H1 (cell line): ENCODE data around the gene KLHDC7A. TPM values are rescaled to one million over a fixed set of nuclear protein-coding genes. Genes with fewer than 3 reads are reported as not detected.

Experiments
- BACH1 ChIP-seq: IDR thresholded peaks from 2 replicates; pipeline ENCODE4 v1.6.1; 2012; ENCODE audit warnings: low read length, improper control_type of control experiment
- CBX8 ChIP-seq: fragments of 300-800, 300-1000 bp; sonication (generic); IDR thresholded peaks from 2 replicates; pipeline ENCODE4 v1.7.1; 2016; ENCODE audit warnings: low read depth, low read length, borderline replicate concordance
- CEBPB ChIP-seq: IDR thresholded peaks from 2 replicates; pipeline ENCODE4 v1.6.1; 2012; ENCODE audit warnings: low read depth, low read length
- CHD1 ChIP-seq: IDR thresholded peaks from 2 replicates; pipeline ENCODE4 v1.6.1; 2012; ENCODE audit warnings: low read depth, low read length, improper control_type of control experiment
- CREB1 ChIP-seq: IDR thresholded peaks from 2 replicates; pipeline ENCODE4 v1.6.1; 2012; ENCODE audit warnings: inconsistent platforms
- POU5F1 ChIP-seq: IDR thresholded peaks from 2 replicates; pipeline ENCODE4 v1.6.1; 2011; ENCODE audit warnings: low read depth, mild to moderate bottlenecking, low read length, moderate library complexity
- RNF2 ChIP-seq: fragments of 200-900, 300-1000 bp; sonication (generic); IDR thresholded peaks from 2 replicates; pipeline ENCODE4 v1.7.1; 2016; ENCODE audit warnings: borderline replicate concordance, low read depth, mild to moderate bottlenecking, antibody characterized with exemption, low read length; ENCODE audit not compliant: poor library complexity, severe bottlenecking; ENCODE audit errors: missing control alignments
- SAP30 ChIP-seq: fragments of 300-600 bp; sonication (generic); IDR thresholded peaks from 2 replicates; pipeline ENCODE4 v1.7.1; 2012; ENCODE audit warnings: low read length, moderate library complexity, mild to moderate bottlenecking, inconsistent platforms; ENCODE audit not compliant: insufficient read depth, insufficient replicate concordance
- SIRT6 ChIP-seq: IDR thresholded peaks from one replicate; pipeline ENCODE4 v1.7.1; 2012; ENCODE audit warnings: low read length, inconsistent platforms
- YY1 ChIP-seq: IDR thresholded peaks from 2 replicates; pipeline ENCODE4 v1.6.1; 2011; ENCODE audit warnings: low read depth, mild to moderate bottlenecking, low read length
- polyA plus RNA-seq, 7 experiments: library from polyadenylated mRNA; depleted of rRNA in 3 of 7; stranded (reverse) in 5 of 7; unstranded in 2 of 7; fragments of >200 nt in 5 of 7; fragments of 200-250 nt in 2 of 7; gene quantifications; 1 replicate in 5 of 7; 2 replicates in 1 of 7; 4 replicates in 1 of 7; pipeline versions ENCODE4 v1.2.1 to v1.2.3, GENCODE V29; 2011 to 2013; ENCODE audit warnings: missing spikeins in 2 of 7, mixed read lengths in 2 of 7
- total RNA-seq: library from RNA; stranded (reverse); fragmentation: NEBNext Ultra II Directional; extraction: Animal tissue kit (Norgen Biotek cat#: 25700); gene quantifications from 2 replicates; pipeline ENCODE4 v1.2.1, GENCODE V29; 2021
- TF ChIP-seq, protein P1 (sequence below): fragments of 300-600 bp; sonication (generic); IDR thresholded peaks from 2 replicates; pipeline ENCODE4 v1.7.1; 2012; ENCODE audit warnings: low read length, moderate library complexity, mild to moderate bottlenecking, inconsistent platforms; ENCODE audit not compliant: insufficient replicate concordance

The KLHDC7A gene
- total and polyA plus RNA-seq, 2 of the 8 experiments (the other 6 are each of a cell fraction or from before 2014, with no cell fraction given), result 3.9 to 18.9 TPM

DNA sequence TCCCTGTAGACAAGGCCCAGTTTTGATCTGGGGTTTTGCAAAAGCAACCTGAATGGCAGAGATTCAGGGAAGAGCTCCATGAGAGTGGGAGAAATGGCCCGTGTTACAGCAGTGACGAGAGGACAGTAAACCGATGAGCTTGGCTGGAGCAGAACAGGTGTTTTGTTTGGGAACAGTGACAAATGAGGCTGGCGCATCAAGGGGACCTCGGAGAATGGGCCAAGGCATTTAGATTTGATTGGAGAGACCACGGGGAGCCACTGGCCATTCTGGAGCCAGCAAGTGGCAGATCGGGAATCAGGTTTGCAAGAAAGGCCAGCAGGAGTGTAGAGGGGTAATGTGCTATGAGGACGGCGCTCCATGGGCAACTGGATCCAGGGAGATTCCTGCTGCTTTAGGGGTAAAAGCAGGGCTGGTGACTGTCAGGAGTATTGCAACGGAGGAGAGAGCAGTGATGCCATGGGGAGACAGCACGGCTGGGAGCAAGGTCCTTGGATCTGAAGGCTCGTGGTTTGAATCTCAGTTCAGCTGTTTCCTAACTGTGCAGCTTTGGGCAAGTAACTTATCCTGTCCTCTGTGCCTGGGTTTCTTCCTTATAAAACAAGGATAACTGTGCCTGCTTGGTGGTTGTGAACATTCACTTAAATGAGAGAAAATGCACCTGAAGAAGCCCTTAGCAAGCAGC, 9.9 kb upstream of the KLHDC7A start (continued):
- TF ChIP-seq RNF2 (no peak), CHD1 (no peak), CEBPB (no peak), CREB1 (no peak), YY1 (no peak), SIRT6 (no peak), CBX8 (no peak), POU5F1 (no peak), SAP30 (no peak), BACH1 (no peak)
- TF ChIP-seq, protein P1, sequence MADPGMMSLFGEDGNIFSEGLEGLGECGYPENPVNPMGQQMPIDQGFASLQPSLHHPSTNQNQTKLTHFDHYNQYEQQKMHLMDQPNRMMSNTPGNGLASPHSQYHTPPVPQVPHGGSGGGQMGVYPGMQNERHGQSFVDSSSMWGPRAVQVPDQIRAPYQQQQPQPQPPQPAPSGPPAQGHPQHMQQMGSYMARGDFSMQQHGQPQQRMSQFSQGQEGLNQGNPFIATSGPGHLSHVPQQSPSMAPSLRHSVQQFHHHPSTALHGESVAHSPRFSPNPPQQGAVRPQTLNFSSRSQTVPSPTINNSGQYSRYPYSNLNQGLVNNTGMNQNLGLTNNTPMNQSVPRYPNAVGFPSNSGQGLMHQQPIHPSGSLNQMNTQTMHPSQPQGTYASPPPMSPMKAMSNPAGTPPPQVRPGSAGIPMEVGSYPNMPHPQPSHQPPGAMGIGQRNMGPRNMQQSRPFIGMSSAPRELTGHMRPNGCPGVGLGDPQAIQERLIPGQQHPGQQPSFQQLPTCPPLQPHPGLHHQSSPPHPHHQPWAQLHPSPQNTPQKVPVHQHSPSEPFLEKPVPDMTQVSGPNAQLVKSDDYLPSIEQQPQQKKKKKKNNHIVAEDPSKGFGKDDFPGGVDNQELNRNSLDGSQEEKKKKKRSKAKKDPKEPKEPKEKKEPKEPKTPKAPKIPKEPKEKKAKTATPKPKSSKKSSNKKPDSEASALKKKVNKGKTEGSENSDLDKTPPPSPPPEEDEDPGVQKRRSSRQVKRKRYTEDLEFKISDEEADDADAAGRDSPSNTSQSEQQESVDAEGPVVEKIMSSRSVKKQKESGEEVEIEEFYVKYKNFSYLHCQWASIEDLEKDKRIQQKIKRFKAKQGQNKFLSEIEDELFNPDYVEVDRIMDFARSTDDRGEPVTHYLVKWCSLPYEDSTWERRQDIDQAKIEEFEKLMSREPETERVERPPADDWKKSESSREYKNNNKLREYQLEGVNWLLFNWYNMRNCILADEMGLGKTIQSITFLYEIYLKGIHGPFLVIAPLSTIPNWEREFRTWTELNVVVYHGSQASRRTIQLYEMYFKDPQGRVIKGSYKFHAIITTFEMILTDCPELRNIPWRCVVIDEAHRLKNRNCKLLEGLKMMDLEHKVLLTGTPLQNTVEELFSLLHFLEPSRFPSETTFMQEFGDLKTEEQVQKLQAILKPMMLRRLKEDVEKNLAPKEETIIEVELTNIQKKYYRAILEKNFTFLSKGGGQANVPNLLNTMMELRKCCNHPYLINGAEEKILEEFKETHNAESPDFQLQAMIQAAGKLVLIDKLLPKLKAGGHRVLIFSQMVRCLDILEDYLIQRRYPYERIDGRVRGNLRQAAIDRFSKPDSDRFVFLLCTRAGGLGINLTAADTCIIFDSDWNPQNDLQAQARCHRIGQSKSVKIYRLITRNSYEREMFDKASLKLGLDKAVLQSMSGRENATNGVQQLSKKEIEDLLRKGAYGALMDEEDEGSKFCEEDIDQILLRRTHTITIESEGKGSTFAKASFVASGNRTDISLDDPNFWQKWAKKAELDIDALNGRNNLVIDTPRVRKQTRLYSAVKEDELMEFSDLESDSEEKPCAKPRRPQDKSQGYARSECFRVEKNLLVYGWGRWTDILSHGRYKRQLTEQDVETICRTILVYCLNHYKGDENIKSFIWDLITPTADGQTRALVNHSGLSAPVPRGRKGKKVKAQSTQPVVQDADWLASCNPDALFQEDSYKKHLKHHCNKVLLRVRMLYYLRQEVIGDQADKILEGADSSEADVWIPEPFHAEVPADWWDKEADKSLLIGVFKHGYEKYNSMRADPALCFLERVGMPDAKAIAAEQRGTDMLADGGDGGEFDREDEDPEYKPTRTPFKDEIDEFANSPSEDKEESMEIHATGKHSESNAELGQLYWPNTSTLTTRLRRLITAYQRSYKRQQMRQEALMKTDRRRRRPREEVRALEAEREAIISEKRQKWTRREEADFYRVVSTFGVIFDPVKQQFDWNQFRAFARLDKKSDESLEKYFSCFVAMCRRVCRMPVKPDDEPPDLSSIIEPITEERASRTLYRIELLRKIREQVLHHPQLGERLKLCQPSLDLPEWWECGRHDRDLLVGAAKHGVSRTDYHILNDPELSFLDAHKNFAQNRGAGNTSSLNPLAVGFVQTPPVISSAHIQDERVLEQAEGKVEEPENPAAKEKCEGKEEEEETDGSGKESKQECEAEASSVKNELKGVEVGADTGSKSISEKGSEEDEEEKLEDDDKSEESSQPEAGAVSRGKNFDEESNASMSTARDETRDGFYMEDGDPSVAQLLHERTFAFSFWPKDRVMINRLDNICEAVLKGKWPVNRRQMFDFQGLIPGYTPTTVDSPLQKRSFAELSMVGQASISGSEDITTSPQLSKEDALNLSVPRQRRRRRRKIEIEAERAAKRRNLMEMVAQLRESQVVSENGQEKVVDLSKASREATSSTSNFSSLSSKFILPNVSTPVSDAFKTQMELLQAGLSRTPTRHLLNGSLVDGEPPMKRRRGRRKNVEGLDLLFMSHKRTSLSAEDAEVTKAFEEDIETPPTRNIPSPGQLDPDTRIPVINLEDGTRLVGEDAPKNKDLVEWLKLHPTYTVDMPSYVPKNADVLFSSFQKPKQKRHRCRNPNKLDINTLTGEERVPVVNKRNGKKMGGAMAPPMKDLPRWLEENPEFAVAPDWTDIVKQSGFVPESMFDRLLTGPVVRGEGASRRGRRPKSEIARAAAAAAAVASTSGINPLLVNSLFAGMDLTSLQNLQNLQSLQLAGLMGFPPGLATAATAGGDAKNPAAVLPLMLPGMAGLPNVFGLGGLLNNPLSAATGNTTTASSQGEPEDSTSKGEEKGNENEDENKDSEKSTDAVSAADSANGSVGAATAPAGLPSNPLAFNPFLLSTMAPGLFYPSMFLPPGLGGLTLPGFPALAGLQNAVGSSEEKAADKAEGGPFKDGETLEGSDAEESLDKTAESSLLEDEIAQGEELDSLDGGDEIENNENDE, result no peak
